IMR-90 (cell line): ENCODE measurements around the gene CUL4A. TPM values are rescaled to one million over a fixed set of nuclear protein-coding genes. Genes with fewer than 3 reads are reported as not detected.

Source experiments
- ATAC-seq: fragments of 200-7000 bp; cut with Tn5 transposase; 2 replicates; pipeline ENCODE4 v1.9.1; 2020; ENCODE audit warnings: low read depth, mild to moderate bottlenecking, moderate library complexity
- BruUV-seq: library from RNA; stranded (reverse); fragments of 400-500 nt; replicated peaks from 2 replicates; lab custom pipeline; 2021; lab: Mats Ljungman, UMichigan
- CTCF ChIA-PET: fragments of 300-600 bp; formaldehyde crosslinking; extraction: SDS; loops from one replicate; lab custom pipeline; 2021; ENCODE audit warnings: antibody characterized with exemption; lab: Yijun Ruan, JAX
- POLR2A ChIA-PET: fragments of 300-600 bp; sonication (Branson Sonifier 250); formaldehyde crosslinking; loops from one replicate; lab custom pipeline; 2022; ENCODE audit warnings: antibody characterized with exemption; ENCODE audit not compliant: unreplicated experiment; lab: Charles Lee
- DNase-seq: peaks from one replicate; pipeline ENCODE4 v3.0.0; 2013
- H2AFZ ChIP-seq: replicated peaks from 2 replicates; pipeline ENCODE3; 2013; ENCODE audit warnings: low read length, mild to moderate bottlenecking; ENCODE audit not compliant: poor library complexity
- H2AK5ac ChIP-seq: 2 replicates; pipeline ENCODE4 v1.6.1; 2013; ENCODE audit warnings: low read depth, low read length, inconsistent platforms
- H2AK9ac ChIP-seq: replicated peaks from 2 replicates; pipeline ENCODE3; 2013; ENCODE audit warnings: mild to moderate bottlenecking, low read depth, low read length, moderate library complexity; ENCODE audit not compliant: poor library complexity
- H2BK120ac ChIP-seq: 2 replicates; pipeline ENCODE4 v1.6.1; 2013; ENCODE audit warnings: low read depth, low read length, inconsistent platforms
- H2BK15ac ChIP-seq: 3 replicates; pipeline ENCODE4 v1.6.1; 2013; ENCODE audit warnings: low read depth, low read length, inconsistent platforms
- H2BK20ac ChIP-seq: 2 replicates; pipeline ENCODE4 v1.6.1; 2013; ENCODE audit warnings: low read depth, mild to moderate bottlenecking, inconsistent platforms, low read length, moderate library complexity
- H2BK5ac ChIP-seq: 2 replicates; pipeline ENCODE4 v1.6.1; 2013; ENCODE audit warnings: mild to moderate bottlenecking, low read depth, low read length, inconsistent platforms; ENCODE audit not compliant: poor library complexity, severe bottlenecking
- H3K14ac ChIP-seq: replicated peaks from 2 replicates; pipeline ENCODE4 v1.6.1; 2013; ENCODE audit warnings: low read depth, low read length, inconsistent platforms
- H3K18ac ChIP-seq: 2 replicates; pipeline ENCODE4 v1.6.1; 2013; ENCODE audit warnings: low read depth, low read length, control low read depth
- H3K23ac ChIP-seq: 2 replicates; pipeline ENCODE4 v1.6.1; 2013; ENCODE audit warnings: low read depth, low read length, inconsistent platforms
- H3K27ac ChIP-seq: 2 replicates; pipeline ENCODE4 v1.5.1; 2013; ENCODE audit warnings: mild to moderate bottlenecking, control low read depth, low read length; ENCODE audit not compliant: insufficient read depth
- H3K27me3 ChIP-seq: 2 replicates; pipeline ENCODE4 v1.6.1; 2013; ENCODE audit warnings: low read length; ENCODE audit not compliant: control insufficient read depth, insufficient read depth
- H3K36me3 ChIP-seq: 2 replicates; pipeline ENCODE4 v1.6.1; 2013; ENCODE audit warnings: low read length, mixed read lengths; ENCODE audit not compliant: control insufficient read depth, insufficient read depth
- H3K4ac ChIP-seq: 2 replicates; pipeline ENCODE4 v1.6.1; 2013; ENCODE audit warnings: low read depth, low read length, inconsistent platforms
- H3K4me1 ChIP-seq: 2 replicates; pipeline ENCODE4 v1.6.1; 2013; ENCODE audit warnings: low read length, mixed read lengths; ENCODE audit not compliant: control insufficient read depth, insufficient read depth
- H3K4me2 ChIP-seq: 2 replicates; pipeline ENCODE4 v1.6.1; 2013; ENCODE audit warnings: low read depth, mild to moderate bottlenecking, control low read depth, low read length, moderate library complexity
- H3K4me3 ChIP-seq: 2 replicates; pipeline ENCODE4 v1.5.1; 2013; ENCODE audit warnings: low read depth, mild to moderate bottlenecking, control low read depth, low read length, moderate library complexity; ENCODE audit not compliant: insufficient read depth
- H3K56ac ChIP-seq: 2 replicates; pipeline ENCODE4 v1.6.1; 2013; ENCODE audit warnings: low read length, inconsistent platforms; ENCODE audit not compliant: insufficient read depth; ENCODE audit errors: extremely low read depth
- H3K79me1 ChIP-seq, 2 experiments: 2 replicates each; pipeline ENCODE4 v1.6.1; 2013; ENCODE audit warnings: low read length in 2 of 2, inconsistent platforms in 1 of 2, low read depth in 1 of 2
- H3K9ac ChIP-seq: 2 replicates; pipeline ENCODE4 v1.6.1; 2013; ENCODE audit warnings: low read depth, low read length, control low read depth
- H3K9me1 ChIP-seq: 2 replicates; pipeline ENCODE4 v1.6.1; 2013; ENCODE audit warnings: low read length, inconsistent platforms; ENCODE audit not compliant: insufficient read depth
- H3K9me3 ChIP-seq: 2 replicates; pipeline ENCODE4 v1.6.1; 2013; ENCODE audit warnings: low read length; ENCODE audit not compliant: control insufficient read depth, insufficient read depth
- H4K20me1 ChIP-seq: 2 replicates; pipeline ENCODE4 v1.6.1; 2013; ENCODE audit warnings: low read length, inconsistent platforms; ENCODE audit not compliant: insufficient read depth
- H4K5ac ChIP-seq: 2 replicates; pipeline ENCODE4 v1.6.1; 2013; ENCODE audit warnings: mild to moderate bottlenecking, low read depth, low read length, control low read depth
- H4K8ac ChIP-seq, 2 experiments: 2 replicates each; pipeline ENCODE4 v1.6.1; 2013; ENCODE audit warnings: low read depth in 2 of 2, low read length in 2 of 2, control low read depth in 1 of 2, inconsistent platforms in 1 of 2
- H4K91ac ChIP-seq: 2 replicates; pipeline ENCODE4 v1.6.1; 2013; ENCODE audit warnings: low read depth, low read length, inconsistent platforms; ENCODE audit not compliant: insufficient read depth
- BHLHE40 ChIP-seq: fragments of 150-350 bp; IDR thresholded peaks from 2 replicates; pipeline ENCODE4 v1.6.1; 2016; ENCODE audit warnings: mild to moderate bottlenecking, low read depth, low read length
- CEBPB ChIP-seq: IDR thresholded peaks from 2 replicates; pipeline ENCODE4 v1.6.1; 2012; ENCODE audit warnings: low read depth, low read length, improper control_type of control experiment
- CHD1 ChIP-seq: IDR thresholded peaks from 2 replicates; pipeline ENCODE4 v1.6.1; 2012; ENCODE audit warnings: low read depth, low read length, improper control_type of control experiment
- FOS ChIP-seq: fragments of 150-350 bp; IDR thresholded peaks from 2 replicates; pipeline ENCODE4 v1.6.1; 2016; ENCODE audit warnings: low read depth, low read length
- MAFK ChIP-seq: IDR thresholded peaks from 2 replicates; pipeline ENCODE4 v1.6.1; 2012; ENCODE audit warnings: low read depth, low read length, improper control_type of control experiment
- MAZ ChIP-seq: IDR thresholded peaks from 2 replicates; pipeline ENCODE4 v1.6.1; 2012; ENCODE audit warnings: low read depth, mild to moderate bottlenecking, low read length, improper control_type of control experiment, moderate library complexity, borderline replicate concordance
- MXI1 ChIP-seq: IDR thresholded peaks from 2 replicates; pipeline ENCODE4 v1.6.1; 2012; ENCODE audit warnings: low read depth, mild to moderate bottlenecking, low read length, moderate library complexity, borderline replicate concordance
- POLR2A ChIP-seq: IDR thresholded peaks from 2 replicates; pipeline ENCODE4 v1.6.1; 2012; ENCODE audit warnings: mild to moderate bottlenecking, low read depth, low read length
- RCOR1 ChIP-seq: IDR thresholded peaks from 2 replicates; pipeline ENCODE4 v1.6.1; 2012; ENCODE audit warnings: mild to moderate bottlenecking, low read length, improper control_type of control experiment; ENCODE audit not compliant: insufficient replicate concordance
- RFX5 ChIP-seq: IDR thresholded peaks from 2 replicates; pipeline ENCODE4 v1.8.0; 2012; ENCODE audit warnings: low read depth, mild to moderate bottlenecking, low read length, moderate library complexity
- SMC3 ChIP-seq: fragments of 150-350 bp; IDR thresholded peaks from 2 replicates; pipeline ENCODE4 v1.6.1; 2016; ENCODE audit warnings: low read depth, mild to moderate bottlenecking, antibody characterized with exemption, low read length, moderate library complexity
- WGBS, 2 experiments: methylation state at CpG; one replicate each; pipeline versions ENCODE4 v1.1.5 to v1.1.7; 2013; ENCODE audit warnings: missing lambda C conversion rate in 2 of 2; ENCODE audit not compliant: insufficient read length in 1 of 2; ENCODE audit errors: extremely low coverage in 2 of 2; 5-methylcytosine and 5-hydroxymethylcytosine counted together
- dilution Hi-C: fragments of 300-500 bp; cut with HindIII; formaldehyde crosslinking; loops from one replicate; pipeline ENCODE4 v1.14.3; 2018; ENCODE audit warnings: low sequenced_read_pairs; ENCODE audit not compliant: unreplicated experiment
- in situ Hi-C: fragments of 300-500 bp; cut with MboI; formaldehyde crosslinking; loops from 3 replicates; pipeline ENCODE4 v1.14.3; 2019; ENCODE audit warnings: low sequenced_read_pairs, inconsistent platforms, mixed read lengths
- intact Hi-C: fragments of 100-400 bp; cut with micrococcal nuclease; formaldehyde crosslinking; loops from 2 replicates; pipeline ENCODE4 v1.10.0; 2022
- polyA plus RNA-seq, 3 experiments: library from polyadenylated mRNA; depleted of rRNA; stranded (reverse); fragments of >200 nt; gene quantifications; 2 replicates each; pipeline ENCODE4 v1.2.3, GENCODE V29; 2012; ENCODE audit warnings: low replicate concordance in 1 of 3
- total RNA-seq: library from RNA; depleted of rRNA; stranded (reverse); fragments of >200 nt; gene quantifications from 2 replicates; pipeline ENCODE4 v1.2.3, GENCODE V29; 2012
- TF ChIP-seq, protein P1 (sequence below): fragments of 150-350 bp; IDR thresholded peaks from 2 replicates; pipeline ENCODE4 v1.6.1; 2016; ENCODE audit warnings: low read depth, mild to moderate bottlenecking, low read length, moderate library complexity, borderline replicate concordance
- TF ChIP-seq, protein P2 (sequence below): fragments of 150-350 bp; IDR thresholded peaks from 2 replicates; pipeline ENCODE4 v1.6.1; 2017; ENCODE audit warnings: mild to moderate bottlenecking, antibody characterized with exemption, low read length, low read depth
- TF ChIP-seq, protein P3 (sequence below): conservative IDR thresholded peaks from 2 replicates; pipeline ENCODE4 v1.5.1; 2012; ENCODE audit warnings: mild to moderate bottlenecking, low read depth, low read length, improper control_type of control experiment

CUL4A gene
- total and polyA plus RNA-seq, 2 of the 4 experiments (the other 2 are of a cell fraction), result 86.0 to 146 TPM

DNA sequence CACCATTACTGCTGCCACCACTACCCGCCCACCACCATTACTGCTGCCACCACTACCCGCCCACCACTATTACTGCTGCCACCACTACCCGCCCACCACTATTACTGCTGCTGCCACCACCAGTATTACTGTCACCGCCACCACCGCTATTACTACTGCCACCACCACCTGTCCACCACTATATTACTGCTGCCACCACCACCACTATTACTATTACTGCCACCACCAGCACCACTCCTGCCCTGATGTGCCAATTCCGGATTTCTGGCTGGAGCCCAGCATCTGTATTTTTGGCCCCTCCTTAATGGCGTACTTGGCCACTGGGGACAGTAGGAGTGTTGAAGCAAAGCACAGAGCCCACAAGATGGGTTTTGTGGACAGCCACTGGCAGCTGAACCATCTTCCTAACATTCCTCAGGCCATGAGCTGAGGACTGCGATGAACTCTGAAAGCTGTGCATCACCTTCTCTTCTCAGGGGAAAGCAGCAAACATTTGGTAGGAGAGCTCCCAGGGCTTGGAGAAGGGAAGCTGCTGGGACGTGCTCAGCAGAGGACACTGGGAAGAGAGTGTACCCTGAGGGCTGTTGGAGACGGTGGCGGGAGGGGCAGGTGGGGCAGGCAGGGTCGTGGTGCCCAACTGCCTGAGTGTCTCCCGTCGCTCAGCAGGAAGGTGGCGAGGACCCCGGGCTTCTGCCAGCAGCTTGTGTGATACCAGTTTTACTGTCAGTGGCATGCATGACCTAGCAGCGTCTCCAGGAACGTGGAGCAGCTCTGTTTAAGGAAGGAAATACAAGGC, 23.0 kb downstream of the CUL4A start:
- no peaks in the 10 kb centered on the region for H3K9me3 ChIP-seq
- H4K20me1 ChIP-seq, result peaks cover 8% of the 10 kb centered on the region
- 93% methylated on average over 9 of the region's 18 CpGs; no CpG with 5 or more reads in 1 of the 2 experiments for WGBS, 2 experiments
- H3K27me3 ChIP-seq, result no peaks in the 10 kb centered on the region
- dilution Hi-C loops, result no loop called here
- peaks cover 18 to 41% of the 10 kb centered on the region in 2 experiments for H3K79me1 ChIP-seq
- intact Hi-C loops, result loop anchor here (10.0 kb wide), 1 partner anchor 288 kb away; no protein-coding TSS in a partner anchor
- H3K9me1 ChIP-seq, result peaks cover 12% of the 10 kb centered on the region
- no peak overlapping the region for H2AFZ ChIP-seq
- DNase-seq (no peak), ATAC-seq (no peak)
- H2AK5ac ChIP-seq, result no peak overlapping the region
- H3K18ac ChIP-seq, result no peak overlapping the region
- no peak overlapping the region for H3K4me3 ChIP-seq
- H4K91ac ChIP-seq, result no peak overlapping the region
- H2BK120ac ChIP-seq, result no peak overlapping the region
- H4K8ac ChIP-seq, result no peak overlapping the region
- H3K36me3 ChIP-seq, result peaks cover 53% of the 10 kb centered on the region
- CTCF ChIA-PET, result no interaction called here
- H3K9ac ChIP-seq, result no peak overlapping the region
- no peak overlapping the region for H2BK5ac ChIP-seq
- peaks cover 4% of the 10 kb centered on the region; the same call in 1 of the 2 replicates for H3K4me1 ChIP-seq
- H2BK15ac ChIP-seq, result no peak overlapping the region
- H3K14ac ChIP-seq, result no peak overlapping the region
- no peak overlapping the region for H2BK20ac ChIP-seq
- TF ChIP-seq BHLHE40 (no peak), POLR2A (no peak), FOS (no peak), CEBPB (no peak), SMC3 (no peak), MAFK (no peak), RFX5 (no peak), MXI1 (no peak), MAZ (no peak), RCOR1 (no peak), CHD1 (no peak)
- TF ChIP-seq, protein P1, sequence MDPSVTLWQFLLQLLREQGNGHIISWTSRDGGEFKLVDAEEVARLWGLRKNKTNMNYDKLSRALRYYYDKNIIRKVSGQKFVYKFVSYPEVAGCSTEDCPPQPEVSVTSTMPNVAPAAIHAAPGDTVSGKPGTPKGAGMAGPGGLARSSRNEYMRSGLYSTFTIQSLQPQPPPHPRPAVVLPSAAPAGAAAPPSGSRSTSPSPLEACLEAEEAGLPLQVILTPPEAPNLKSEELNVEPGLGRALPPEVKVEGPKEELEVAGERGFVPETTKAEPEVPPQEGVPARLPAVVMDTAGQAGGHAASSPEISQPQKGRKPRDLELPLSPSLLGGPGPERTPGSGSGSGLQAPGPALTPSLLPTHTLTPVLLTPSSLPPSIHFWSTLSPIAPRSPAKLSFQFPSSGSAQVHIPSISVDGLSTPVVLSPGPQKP, result no peak
- TF ChIP-seq, protein P2, sequence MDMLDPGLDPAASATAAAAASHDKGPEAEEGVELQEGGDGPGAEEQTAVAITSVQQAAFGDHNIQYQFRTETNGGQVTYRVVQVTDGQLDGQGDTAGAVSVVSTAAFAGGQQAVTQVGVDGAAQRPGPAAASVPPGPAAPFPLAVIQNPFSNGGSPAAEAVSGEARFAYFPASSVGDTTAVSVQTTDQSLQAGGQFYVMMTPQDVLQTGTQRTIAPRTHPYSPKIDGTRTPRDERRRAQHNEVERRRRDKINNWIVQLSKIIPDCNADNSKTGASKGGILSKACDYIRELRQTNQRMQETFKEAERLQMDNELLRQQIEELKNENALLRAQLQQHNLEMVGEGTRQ, result no peak
- TF ChIP-seq, protein P3, sequence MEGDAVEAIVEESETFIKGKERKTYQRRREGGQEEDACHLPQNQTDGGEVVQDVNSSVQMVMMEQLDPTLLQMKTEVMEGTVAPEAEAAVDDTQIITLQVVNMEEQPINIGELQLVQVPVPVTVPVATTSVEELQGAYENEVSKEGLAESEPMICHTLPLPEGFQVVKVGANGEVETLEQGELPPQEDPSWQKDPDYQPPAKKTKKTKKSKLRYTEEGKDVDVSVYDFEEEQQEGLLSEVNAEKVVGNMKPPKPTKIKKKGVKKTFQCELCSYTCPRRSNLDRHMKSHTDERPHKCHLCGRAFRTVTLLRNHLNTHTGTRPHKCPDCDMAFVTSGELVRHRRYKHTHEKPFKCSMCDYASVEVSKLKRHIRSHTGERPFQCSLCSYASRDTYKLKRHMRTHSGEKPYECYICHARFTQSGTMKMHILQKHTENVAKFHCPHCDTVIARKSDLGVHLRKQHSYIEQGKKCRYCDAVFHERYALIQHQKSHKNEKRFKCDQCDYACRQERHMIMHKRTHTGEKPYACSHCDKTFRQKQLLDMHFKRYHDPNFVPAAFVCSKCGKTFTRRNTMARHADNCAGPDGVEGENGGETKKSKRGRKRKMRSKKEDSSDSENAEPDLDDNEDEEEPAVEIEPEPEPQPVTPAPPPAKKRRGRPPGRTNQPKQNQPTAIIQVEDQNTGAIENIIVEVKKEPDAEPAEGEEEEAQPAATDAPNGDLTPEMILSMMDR, result no peak
- POLR2A ChIA-PET, result no interaction called here
- H3K4me2 ChIP-seq, result no peak overlapping the region
- no peak overlapping the region for H3K27ac ChIP-seq
- no peak overlapping the region for H2AK9ac ChIP-seq
- in situ Hi-C loops, result loop anchor here (5.0 to 25.0 kb wide), 2 partner anchors 195 to 295 kb away; no protein-coding TSS in a partner anchor
- H3K56ac ChIP-seq, result no peak overlapping the region
- no TSS peak for BruUV-seq
- H3K23ac ChIP-seq, result no peak overlapping the region
- H3K4ac ChIP-seq, result no peak overlapping the region
- no peak overlapping the region for H4K5ac ChIP-seq
